Fibroblast of mammary gland (primary cell): Measurements from ENCODE around the gene ZNF107.

ENCODE experiments used
- DNase-seq: peaks from one replicate; pipeline ENCODE4 v3.0.0-alpha.2; 2010; ENCODE audit warnings: low read depth
- H3K4me3 ChIP-seq: 2 replicates; pipeline ENCODE4 v1.5.1; 2011; ENCODE audit warnings: low read depth, mild to moderate bottlenecking, low read length, moderate library complexity; ENCODE audit not compliant: control insufficient read depth
- TF ChIP-seq, protein P1 (sequence below): conservative IDR thresholded peaks from 2 replicates; pipeline ENCODE4 v1.5.1; 2011; ENCODE audit warnings: low read depth, low read length, inconsistent platforms; ENCODE audit not compliant: control insufficient read depth, insufficient read depth

ZNF107 gene

DNA sequence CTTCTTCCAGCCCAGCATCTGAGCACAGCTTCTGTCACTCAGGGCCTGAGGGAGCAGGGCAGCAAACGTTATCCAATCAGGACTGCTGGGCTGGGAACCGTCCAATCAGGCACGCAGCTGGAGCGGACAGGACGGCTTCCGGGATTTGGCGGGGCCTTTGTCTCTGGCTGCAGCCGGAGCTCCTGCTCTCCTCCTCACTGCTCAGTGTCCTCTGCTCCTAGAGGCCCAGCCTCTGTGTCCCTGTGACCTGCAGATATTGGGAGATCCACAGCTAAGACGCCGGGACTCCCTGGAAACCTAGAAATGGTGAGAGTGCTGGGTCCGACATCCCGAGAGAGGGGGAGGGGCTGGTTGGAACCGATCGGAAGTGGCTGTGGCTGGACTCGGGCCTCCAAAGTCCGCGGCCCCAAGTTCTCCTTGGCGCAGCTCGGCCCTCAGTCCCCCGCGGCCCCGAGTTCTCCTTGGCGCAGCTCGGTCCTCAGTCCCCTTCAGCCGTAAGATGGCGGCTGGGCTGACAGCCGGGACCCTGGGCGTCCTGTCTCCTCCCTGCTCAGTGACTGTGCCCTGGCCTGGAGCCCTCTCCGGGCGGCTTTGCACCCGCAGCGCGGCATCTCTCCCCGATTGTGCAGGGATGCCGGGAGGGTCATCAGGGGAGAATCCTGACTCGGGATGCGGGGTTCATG is at the start of gene ZNF107:
Gene ZNF107 (plus strand): TSS at position 154 of the 683 bp plus-strand sequence. CDS start 150 bp downstream, at position 304.
- TF ChIP-seq, protein P1, sequence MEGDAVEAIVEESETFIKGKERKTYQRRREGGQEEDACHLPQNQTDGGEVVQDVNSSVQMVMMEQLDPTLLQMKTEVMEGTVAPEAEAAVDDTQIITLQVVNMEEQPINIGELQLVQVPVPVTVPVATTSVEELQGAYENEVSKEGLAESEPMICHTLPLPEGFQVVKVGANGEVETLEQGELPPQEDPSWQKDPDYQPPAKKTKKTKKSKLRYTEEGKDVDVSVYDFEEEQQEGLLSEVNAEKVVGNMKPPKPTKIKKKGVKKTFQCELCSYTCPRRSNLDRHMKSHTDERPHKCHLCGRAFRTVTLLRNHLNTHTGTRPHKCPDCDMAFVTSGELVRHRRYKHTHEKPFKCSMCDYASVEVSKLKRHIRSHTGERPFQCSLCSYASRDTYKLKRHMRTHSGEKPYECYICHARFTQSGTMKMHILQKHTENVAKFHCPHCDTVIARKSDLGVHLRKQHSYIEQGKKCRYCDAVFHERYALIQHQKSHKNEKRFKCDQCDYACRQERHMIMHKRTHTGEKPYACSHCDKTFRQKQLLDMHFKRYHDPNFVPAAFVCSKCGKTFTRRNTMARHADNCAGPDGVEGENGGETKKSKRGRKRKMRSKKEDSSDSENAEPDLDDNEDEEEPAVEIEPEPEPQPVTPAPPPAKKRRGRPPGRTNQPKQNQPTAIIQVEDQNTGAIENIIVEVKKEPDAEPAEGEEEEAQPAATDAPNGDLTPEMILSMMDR: no peak
- peak within 1 kb of the TSS; percentile 89 for H3K4me3 ChIP-seq
- DNase-seq: peak; percentile 94

DNA sequence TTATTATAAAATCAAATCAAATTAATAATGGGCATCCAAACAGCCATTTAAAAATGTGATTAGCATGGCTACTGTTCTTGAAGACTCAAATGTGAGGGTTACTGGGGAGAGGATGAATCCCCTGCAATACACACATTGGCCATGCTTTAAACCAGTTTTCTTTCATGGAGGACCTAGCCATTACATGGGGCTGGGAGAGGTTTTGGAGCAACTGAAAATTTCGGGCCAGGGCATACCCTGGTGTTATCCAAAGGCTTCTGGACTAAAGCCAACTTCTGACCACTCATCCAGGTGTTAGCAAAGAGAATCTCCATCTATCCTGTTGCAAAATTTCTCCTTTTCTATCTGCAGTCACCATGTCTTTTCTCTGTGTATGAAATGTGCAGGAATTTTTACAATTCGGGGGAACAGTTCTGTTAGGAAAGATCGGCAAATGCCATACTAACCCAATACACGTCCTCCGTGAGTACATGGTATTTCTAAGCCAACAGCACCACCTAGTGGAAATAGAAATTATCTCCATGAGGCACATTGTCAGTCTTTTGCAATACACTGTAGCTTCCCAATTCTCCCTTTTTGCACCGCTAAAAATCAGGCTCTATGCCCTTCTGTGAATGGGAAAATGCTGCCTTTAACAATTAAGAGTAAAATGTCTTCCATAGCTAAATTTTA is 47.0 kb upstream of the ZNF107 start:
- DNase-seq: peak; percentile 67
- H3K4me3 ChIP-seq: no peak overlapping the region
- TF ChIP-seq, protein P1: peak; percentile 47

DNA sequence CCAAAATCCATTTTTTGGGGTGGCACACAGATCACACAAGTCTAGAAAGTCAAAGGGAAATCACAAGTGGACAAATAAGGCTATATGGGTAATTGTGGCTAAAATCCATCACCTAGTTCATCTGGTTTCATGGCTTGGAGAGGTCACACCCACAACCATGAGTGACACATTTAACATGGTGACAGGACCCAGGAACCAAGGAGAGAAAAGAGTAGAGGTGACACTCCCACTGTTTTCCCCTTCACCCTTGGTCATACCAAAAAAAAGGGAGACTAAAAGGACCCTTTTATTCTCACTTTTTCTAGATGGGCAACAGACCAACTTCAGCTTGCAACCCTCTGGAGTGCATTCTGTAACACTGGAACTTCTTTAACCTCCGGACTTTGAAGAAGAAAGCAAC is 46.2 kb upstream of the ZNF107 start:
- TF ChIP-seq, protein P1: no peak
- peak; percentile 11 for DNase-seq
- no peak overlapping the region for H3K4me3 ChIP-seq

DNA sequence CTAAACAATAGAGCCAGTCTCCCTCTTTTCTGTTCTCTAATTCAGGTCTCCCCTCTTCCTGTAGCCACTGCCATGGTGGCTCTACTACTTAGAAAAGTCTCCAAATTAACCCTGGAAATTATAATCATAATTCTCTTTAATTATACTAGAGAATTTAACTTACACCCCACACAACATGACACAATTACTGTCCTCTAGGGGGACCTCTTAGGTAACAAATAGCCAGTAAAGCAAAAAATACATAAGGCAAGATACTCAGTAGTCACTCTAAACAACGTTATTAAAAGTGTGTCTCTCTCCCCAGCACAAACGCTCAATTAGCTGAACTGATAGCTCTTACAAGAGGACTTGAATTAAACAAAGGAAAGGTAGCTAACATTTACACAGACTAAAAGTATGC is 44.3 kb upstream of the ZNF107 start:
- no peak for DNase-seq
- TF ChIP-seq, protein P1: no peak
- no peak overlapping the region for H3K4me3 ChIP-seq

DNA sequence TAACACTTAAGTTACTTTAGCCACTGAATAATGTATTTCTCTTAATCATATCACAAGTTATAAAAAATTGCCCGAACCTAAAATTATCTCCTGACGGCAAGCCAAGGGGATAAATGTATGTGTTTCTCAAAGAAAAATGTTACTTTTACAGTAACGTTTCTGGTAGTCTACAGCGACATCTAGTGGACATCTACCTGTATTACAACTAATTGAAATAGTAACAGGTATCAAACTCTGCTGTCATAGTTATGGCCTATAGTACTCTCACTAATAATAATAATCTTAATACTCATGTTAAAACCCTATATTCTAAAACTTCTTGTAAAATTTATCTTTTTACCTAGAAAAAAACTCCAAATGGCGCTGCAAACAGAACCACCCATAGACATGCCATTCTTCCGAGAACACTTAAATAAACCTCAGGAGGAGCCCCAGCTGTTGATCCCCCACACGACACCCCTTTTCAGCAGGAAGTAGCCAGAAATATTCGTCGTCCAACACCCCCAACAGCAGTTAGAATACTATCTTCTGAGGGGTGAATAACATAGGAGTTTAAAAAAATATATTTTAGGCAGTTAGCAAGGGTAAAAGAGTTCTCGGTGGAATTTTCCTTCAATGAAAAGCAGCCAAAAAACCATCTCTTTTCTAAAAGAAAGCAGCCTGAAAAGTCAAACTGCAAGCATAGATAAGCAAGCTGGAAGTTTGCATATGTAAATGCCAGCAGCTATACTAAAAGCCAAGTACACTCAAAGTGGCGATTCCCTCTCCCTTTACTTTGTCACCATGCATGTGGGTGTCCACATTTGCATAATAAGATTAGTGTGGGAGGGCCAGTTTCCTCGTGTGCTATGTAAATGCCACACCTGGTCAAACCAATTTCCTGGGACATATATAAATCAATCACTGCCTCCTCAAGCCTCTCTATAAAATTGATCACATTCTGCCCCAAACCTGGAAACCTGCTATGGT is 40.5 kb upstream of the ZNF107 start:
- no peak for DNase-seq
- TF ChIP-seq, protein P1: peak; percentile 50
- H3K4me3 ChIP-seq: no peak overlapping the region

DNA sequence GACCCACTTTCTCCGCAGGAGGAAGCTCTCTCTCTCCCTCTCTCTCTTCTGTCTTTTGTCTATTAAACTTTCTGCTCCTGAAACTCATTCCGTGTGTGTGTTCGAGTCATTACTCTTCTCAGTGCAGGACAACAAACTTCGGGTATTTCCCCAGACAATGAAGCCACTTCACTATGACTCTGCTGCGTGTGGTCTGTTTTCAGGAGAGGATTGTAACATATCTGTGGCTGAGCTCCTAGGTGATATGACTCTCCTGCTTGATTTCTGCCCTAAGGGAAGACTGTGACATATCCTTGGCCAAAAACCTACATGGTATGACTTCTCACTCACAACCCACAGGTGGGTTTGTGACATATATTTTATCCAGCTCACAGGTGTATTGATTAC is 39.9 kb upstream of the ZNF107 start:
- TF ChIP-seq, protein P1: no peak
- no peak for DNase-seq
- no peak overlapping the region for H3K4me3 ChIP-seq
